Pulmonary artery endothelial cell (primary cell): ENCODE data around the gene ELF3. TPM values are rescaled to one million over a fixed set of nuclear protein-coding genes. Genes with fewer than 3 reads are reported as not detected.
"Not testable (repeated sequence)": the region's sequence is repeated elsewhere in the genome, so short reads cannot be mapped to it uniquely, and the experiment has no call there.

Experiments used
- DNase-seq: peaks from one replicate; pipeline ENCODE4 v3.0.0-alpha.2; 2011; ENCODE audit warnings: low read depth, low spot score
- total RNA-seq: library from RNA; depleted of rRNA; stranded (reverse); fragments of >200 nt; gene quantifications from 2 replicates; pipeline ENCODE4 v1.2.3, GENCODE V29; 2014

The ELF3 gene
- total RNA-seq, 1 donor from 2014 or later = 0.07 TPM

DNA sequence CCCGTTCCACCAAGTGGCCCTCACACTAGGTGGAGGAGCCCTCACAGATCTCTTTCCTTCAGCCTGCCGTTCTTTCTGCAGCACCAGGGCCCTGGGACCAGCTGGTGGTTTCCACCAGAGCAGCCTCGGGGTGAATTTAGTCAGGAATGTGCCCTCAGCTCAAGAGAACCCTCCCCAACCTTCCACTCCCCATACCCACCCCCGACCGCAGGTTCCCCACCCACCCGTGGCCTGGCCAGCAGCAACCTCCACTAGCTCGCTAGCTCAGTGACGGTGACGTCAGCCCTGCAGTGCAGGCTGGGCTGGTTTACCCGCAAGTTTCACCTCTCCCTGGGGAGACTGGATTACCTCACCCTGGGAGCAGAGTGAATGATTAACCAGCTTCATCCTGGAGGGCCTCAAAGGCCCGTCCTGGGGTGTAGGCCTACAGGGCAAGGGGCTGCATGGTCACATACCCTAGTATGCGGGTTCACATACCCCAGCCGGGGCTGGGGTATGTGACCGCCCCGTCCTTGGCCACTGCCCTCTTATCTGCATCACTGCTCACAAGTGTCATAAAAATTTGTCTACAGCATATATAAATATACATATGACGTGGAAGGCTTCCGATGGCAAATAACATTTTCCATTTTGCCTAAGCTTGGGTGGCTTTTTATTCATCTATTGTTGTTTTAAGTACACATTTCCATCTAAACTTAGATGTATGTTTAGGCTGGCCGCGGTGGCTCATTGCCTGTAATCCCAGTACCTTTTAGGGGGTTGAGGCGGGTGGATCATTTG is 24.5 kb downstream of the ELF3 start:
- no peak for DNase-seq

DNA sequence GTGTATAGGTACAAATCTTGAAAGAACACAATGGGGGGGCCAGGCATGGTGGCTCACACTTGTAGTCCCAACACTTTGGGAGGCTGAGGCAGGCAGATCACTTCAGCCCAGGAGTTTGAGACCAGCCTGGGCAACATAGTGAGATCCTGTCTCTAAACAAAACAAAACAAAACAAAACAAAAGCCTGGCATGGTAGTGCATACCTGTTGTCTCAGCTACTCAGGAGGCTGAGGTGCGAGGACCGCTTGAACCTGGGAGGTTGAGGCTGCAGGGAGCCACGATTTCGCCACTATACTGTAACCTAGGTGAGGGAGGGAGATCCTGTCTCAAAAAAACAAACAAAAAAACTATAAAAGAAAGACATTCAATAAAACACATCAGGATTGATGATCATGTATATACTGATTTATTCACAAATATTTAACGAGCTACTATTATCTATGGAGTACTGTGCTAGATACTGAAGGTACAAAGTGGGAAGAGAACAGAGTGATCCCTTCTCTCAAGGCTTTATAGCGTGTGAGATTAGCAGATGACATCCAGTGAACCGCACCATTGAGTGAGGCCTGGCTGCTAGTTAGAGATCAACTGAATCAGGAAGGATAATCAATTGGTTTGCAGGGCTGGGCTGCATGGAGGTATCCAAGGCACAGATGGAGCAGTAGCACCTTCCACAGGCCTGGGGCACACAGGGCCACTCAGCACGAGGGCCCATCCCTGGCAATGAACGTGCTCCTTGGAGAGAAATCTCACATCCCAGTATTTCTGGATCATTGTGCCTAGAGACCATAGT is 26.4 kb downstream of the ELF3 start:
- no peak for DNase-seq

DNA sequence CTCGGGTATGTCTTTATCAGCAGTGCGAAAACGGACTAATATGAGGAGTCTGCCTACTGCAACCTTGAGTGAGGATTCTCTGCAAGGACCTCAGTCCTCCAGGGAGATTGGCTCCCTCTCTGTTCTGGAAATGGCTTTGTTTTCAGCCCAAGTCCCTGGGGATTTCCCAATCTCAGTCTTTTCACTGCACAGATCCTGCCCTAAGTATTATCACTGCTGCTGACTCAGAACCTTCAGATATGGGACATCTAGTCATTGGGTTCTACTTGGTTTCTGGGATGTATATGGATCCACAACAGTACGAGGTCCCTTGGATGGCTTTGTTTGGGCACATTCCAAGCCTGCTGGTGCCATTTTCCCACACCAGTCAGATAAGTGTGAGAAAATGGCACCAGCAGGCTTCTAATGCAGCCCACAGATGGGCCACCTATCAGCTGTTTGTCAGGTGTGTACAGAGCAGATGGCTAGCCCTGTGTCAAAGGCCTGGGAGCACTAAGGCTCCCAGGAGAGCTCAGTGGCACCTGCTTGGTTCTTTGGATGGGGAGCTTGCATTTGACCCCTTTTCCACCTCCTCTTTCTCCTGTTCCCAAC is 27.4 kb downstream of the ELF3 start:
- DNase-seq = no peak

DNA sequence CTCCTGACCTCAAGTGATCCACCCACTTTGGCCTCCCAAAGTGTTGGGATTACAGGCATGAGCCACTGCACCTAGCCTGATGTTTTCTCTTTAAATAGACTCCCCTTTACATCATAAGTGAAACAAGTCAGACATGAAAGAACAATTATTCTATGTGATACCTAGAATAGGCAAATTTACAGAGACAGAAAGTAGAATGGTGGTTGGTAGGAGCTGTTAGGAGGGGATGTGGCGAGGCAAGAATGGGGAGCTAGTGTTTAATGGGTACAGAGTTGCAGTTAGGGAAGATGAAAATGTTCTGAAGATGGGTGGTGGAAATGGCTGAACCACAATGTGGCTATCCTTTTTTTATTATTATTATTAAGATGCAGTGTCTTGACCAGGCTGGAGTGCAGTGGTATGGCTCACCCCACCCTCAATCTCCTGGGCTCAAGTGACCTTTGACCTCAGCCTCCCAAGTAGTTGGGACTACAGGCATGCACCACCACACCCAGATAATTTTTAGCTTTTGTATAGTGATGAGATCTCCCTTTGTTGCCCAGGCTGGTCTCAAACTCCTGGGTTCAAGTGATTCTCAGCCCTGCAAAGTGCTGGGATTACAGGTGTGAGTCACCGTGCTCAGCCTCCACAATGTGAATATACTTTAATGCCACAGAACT is 28.4 kb downstream of the ELF3 start:
- DNase-seq = no peak

GRCh38 chr1:202045705-202046104 is 35.3 kb downstream of the ELF3 start:
- no peak for DNase-seq

- DNase-seq = no peak
These were observed 35.8 kb downstream of the ELF3 start for GRCh38 chr1:202046227-202046626.

DNA sequence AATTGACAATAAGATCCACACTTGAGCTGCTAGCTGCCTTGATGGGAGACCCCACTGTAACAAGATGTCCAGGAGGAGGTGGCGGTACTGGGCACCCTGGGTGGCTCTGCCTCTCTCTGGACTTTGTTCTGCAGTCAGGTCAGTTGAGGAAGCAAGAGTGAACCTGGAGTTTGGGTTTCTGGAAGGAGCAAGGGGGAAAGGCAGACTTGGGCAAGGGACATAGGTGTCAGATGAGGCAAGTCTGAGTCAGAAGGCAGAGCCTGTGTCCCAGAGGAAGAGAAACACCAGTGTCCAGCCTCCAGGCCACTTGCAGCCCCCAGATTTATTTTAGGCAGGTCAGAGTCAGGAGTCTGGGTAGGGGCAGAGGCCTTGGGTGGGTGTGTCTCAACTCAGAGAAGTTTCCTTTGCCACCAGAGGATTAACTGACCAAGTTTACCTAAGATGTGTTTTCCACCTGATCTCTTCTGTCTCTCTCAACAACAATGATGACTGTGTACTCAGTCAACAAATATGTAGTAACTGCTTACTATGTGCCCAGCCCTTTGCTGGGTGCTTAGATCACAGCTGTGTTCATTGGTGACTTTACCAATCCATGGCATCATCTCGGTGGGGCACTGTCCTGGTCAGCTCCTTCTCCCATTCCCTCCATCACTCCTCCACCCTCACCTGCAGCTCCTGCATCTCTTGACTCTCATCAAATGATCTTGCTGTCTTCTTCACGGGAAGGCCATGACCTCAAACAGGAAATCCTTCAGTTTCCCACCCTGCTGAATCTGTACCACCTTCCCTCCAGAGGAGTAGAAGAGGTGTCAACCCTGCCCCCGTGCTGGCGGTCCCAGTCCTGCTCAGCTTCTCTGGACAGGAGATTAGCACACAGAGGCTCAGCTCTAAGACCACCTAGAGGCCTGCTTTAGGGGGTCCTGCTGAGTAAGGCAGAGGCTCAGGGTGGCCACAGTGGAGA is 36.6 kb downstream of the ELF3 start:
- no peak for DNase-seq

DNA sequence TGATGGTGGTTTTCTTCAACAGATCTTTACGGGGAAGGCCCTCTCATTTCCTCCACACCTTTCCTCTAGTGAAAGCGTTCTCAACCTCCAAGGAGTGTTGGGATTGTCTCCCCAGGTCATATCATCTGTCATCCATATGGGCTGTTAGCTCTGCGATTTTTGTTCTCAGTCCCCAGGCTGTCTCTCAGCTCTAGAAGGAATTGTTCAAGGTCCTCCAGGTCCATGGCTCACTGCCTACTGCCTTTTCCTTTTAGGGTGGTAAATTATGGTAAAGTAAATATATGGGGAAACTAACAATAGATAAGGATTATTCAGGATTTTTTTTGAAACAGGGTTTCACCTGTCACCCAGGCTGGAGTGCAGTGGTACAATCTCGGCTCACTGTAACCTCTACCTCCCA is 37.6 kb downstream of the ELF3 start:
- no peak for DNase-seq

DNA sequence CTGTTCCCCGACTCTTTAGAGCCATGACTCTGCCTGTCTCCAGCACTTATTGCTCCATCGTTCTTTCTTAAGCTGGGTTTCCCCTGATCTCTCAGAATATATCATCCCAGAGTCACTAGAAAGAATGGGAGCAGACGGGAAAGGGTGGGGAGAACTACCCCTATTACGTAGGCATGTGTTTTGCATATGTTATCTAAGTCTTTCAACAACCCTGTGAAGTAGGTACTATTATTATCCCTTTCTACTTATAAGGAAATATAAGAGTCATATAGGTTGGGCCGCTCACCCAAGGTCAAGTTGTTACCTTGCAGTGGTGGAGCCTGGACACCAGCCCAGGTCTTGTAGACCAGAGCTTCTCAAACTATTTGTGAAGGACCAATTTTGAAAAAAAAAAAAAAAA is 38.7 kb downstream of the ELF3 start:
- DNase-seq = no peak

DNA sequence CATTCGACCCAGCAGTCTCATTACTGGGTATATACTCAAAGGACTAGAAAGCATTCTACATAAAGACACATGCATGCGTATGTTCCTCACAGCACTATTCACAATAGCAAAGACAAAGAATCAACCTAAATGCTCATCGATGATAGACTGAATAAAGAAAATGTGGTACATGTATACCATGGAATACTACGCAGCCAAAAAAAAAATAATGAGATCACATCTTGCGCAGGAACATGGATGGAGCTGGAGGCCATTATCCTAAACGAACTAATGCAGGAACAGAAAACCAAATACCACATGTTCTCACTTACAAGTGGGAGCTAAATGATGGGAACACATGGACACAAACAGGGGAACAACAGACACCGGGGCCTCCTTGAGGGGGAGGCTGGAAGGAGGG is 43.7 kb downstream of the ELF3 start:
- no peak for DNase-seq

DNA sequence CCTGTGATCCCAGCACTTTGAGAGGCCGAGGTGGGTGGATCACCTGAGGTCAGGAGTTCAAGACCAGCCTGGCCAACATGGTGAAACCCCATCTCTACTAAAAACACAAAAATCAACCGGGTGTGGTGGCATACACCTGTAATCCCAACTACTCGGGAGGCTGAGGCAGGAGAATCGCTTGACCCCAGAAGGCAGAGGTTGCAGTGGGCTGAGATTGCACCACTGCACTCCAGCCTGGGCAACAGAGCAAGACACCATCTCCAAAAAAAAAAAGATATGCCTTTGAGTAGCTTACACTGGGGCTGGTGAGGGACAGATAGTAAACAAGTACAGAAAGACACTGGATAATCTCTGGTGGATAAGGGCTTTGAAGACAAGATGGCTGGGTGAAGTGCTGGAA is 44.3 kb downstream of the ELF3 start:
- DNase-seq = not testable (repeated sequence)

GRCh38 chr1:202056644-202057334 is 46.4 kb downstream of the ELF3 start:
- no peak for DNase-seq

- not testable (repeated sequence) for DNase-seq
These were observed 46.9 kb downstream of the ELF3 start for GRCh38 chr1:202057335-202057704.

- no peak for DNase-seq
These were observed 47.9 kb downstream of the ELF3 start for GRCh38 chr1:202058001-202058908.

- DNase-seq = no peak
These were observed 50.7 kb downstream of the ELF3 start for GRCh38 chr1:202061055-202061454.

DNA sequence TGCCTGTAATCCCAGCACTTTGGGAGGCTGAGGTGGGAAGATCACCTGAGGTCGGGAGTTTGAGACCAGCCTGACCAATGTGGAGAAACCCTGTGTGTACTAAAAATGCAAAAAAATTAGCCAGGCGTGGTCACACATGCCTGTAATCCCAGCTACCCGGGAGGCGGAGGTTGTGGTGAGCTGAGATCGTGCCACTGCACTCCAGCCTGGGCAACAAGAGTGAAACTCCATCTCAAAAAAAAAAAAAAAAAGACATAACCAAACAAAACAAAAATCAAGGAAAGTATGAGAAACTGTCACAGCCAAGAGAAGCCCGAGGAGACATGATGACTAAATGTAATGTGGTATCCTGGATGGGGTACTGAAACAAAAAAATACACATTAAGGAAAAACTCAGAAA is 51.4 kb downstream of the ELF3 start:
- DNase-seq = not testable (repeated sequence)

GRCh38 chr1:202062636-202063035 is 52.2 kb downstream of the ELF3 start:
- DNase-seq = not testable (repeated sequence)

- DNase-seq = no peak
These were observed 52.7 kb downstream of the ELF3 start for GRCh38 chr1:202063093-202063492.

- DNase-seq = not testable (repeated sequence)
These were observed 54.5 kb downstream of the ELF3 start for GRCh38 chr1:202064889-202065312.
